HG02885 (cell line): ENCODE results near the gene THSD4.

Experiments
- ATAC-seq: cut with Tn5 transposase; IDR thresholded peaks from one replicate; pipeline ENCODE4 v1.9.1; 2021; ENCODE audit warnings: mild to moderate bottlenecking; ENCODE audit not compliant: unreplicated experiment, poor library complexity

Gene THSD4

DNA sequence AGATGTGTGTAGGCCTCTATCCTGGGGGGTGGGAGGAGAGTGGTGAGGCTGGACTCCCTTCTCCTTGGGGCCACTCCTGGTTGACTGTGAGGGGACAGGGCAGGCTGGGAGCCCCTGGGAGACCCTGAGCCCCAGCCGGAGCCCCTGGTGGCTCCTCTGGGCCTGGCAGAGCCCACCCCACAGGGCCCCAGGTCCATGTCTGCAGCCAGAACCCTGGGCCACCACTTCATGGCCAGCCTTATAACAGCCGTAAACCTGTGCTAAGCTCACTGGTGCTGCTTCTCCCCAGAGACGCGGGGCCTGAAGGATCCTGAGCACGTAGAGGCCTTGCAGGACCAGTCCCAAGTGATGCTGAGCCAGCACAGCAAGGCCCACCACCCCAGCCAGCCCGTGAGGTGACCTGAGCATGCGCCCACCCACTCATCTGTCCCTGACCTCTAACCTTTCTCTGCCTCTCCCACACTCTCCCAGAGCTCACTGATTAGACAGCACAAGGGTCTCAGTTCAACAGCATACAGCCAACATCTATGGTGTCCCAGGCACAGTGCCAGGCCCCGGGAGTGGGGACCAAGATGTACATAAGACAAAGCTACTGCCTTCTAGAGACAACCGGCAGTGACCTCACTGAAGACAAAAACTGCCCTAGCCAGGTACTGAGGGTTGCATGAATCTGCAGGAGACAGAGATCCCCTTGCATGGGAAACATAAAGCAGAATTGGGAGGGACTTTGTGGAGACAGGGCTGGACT is 698.6 kb downstream of the THSD4 start:
- ATAC-seq: no peak

GRCh38 chr15:71815301-71815700 is 700.0 kb downstream of the THSD4 start:
- ATAC-seq: no peak

DNA sequence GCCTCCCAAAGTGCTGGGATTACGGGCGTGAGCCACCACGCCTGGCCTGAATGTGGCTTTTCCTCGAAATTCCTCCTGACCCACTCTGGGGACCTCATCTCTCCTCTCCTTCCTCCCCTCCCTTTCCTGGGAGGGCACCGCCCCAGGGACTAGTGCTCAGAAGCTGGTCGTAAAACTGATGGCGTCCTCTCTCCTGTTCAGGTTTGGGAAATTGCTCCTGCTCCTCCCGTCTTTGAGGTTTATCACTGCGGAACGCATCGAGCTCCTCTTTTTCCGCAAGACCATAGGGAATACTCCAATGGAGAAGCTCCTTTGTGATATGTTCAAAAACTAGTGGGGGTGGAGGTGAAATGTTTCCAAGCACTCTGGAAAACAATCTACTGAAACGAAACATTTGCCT is 702.1 kb downstream of the THSD4 start:
- no peak for ATAC-seq

GRCh38 chr15:71820127-71820526 is 704.9 kb downstream of the THSD4 start:
- ATAC-seq: no peak

GRCh38 chr15:71821547-71822129 is 706.4 kb downstream of the THSD4 start:
- no peak for ATAC-seq

- no peak for ATAC-seq
Measured at GRCh38 chr15:71822890-71823630, 707.8 kb downstream of the THSD4 start.

DNA sequence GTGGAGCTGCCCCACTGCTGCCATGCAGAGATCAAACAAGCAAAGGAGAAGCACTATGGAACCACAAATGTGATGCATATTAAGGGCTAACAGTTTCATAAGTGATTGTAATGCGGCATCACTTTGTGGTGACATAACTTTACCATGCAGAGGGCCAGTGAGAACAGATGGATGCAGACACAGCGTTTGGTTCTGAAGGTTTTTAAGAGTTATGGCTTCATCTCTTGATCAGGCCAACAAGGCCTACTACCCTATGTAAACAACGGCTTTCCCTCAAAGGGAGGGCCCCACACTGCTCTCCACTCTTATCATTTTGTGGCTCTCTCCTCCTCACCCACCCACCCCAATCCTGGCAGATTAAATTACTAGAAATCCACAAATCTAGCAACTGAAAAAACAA is 708.5 kb downstream of the THSD4 start:
- ATAC-seq: no peak

DNA sequence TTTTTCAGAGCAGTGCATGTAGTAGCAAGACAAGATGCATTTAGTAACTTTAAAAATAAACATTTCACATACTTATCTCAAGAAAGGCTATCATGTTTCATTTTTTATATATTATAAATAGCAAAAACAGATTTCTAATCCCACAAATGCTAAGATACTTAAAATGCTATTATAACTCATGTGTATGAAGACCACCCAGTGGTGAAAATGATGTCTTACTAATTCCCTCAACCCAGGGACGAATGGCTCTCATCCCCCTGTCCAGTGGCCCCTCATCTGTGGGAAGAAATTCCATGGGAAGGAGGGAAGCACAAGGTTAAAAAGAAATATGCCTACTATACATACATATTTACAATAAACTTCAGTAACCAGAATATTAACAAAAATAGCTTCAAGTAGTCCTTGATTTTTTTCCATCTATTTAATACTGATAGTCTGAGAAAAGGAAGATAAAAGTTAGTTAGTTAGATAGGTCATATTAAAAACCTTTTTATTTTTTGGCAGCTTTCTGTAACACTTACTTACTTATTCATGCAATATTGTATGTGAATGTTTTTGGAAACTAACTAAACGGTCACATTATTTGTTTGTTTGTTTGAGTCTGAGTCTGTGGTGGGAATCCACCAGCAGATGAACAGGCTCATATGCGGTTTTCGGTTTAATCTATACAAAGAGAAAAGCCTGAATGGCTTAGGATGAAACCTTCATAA is 709.9 kb downstream of the THSD4 start:
- ATAC-seq: no peak

- no peak for ATAC-seq
Measured at GRCh38 chr15:71826196-71826595, 710.9 kb downstream of the THSD4 start.

DNA sequence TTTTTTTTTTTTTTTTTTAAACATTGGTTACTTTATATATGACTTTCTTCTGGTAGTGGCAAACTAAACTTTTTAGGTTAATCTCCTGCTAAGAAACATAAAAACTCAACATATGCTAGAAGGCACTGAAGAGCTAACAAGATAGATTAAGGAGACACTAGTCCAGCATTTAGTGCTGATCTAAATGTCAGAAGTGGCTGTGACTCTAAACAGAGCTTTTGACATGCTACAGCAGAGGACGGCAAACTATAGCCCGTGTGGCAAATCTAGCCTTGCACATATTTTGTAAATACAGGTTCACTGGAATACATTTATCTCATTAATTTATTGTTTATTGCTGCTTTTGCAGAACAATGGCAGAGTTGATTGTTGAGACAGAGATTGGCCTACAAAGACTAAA is 715.7 kb downstream of the THSD4 start:
- no peak for ATAC-seq
